IMR-90 (cell line): ENCODE results near the gene HEY2. TPM values are rescaled to one million over a fixed set of nuclear protein-coding genes. Genes with fewer than 3 reads are reported as not detected.

ENCODE experiments used
- ATAC-seq: fragments of 200-7000 bp; cut with Tn5 transposase; 2 replicates; pipeline ENCODE4 v1.9.1; 2020; ENCODE audit warnings: low read depth, mild to moderate bottlenecking, moderate library complexity
- BruUV-seq: library from RNA; stranded (reverse); fragments of 400-500 nt; replicated peaks from 2 replicates; lab custom pipeline; 2021; lab: Mats Ljungman, UMichigan
- CTCF ChIA-PET: fragments of 300-600 bp; formaldehyde crosslinking; extraction: SDS; loops from one replicate; lab custom pipeline; 2021; ENCODE audit warnings: antibody characterized with exemption; lab: Yijun Ruan, JAX
- POLR2A ChIA-PET: fragments of 300-600 bp; sonication (Branson Sonifier 250); formaldehyde crosslinking; loops from one replicate; lab custom pipeline; 2022; ENCODE audit warnings: antibody characterized with exemption; ENCODE audit not compliant: unreplicated experiment; lab: Charles Lee
- DNase-seq: peaks from one replicate; pipeline ENCODE4 v3.0.0; 2013
- H2AFZ ChIP-seq: replicated peaks from 2 replicates; pipeline ENCODE3; 2013; ENCODE audit warnings: low read length, mild to moderate bottlenecking; ENCODE audit not compliant: poor library complexity
- H2AK5ac ChIP-seq: 2 replicates; pipeline ENCODE4 v1.6.1; 2013; ENCODE audit warnings: low read depth, low read length, inconsistent platforms
- H2AK9ac ChIP-seq: replicated peaks from 2 replicates; pipeline ENCODE3; 2013; ENCODE audit warnings: mild to moderate bottlenecking, low read depth, low read length, moderate library complexity; ENCODE audit not compliant: poor library complexity
- H2BK120ac ChIP-seq: 2 replicates; pipeline ENCODE4 v1.6.1; 2013; ENCODE audit warnings: low read depth, low read length, inconsistent platforms
- H2BK15ac ChIP-seq: 3 replicates; pipeline ENCODE4 v1.6.1; 2013; ENCODE audit warnings: low read depth, low read length, inconsistent platforms
- H2BK20ac ChIP-seq: 2 replicates; pipeline ENCODE4 v1.6.1; 2013; ENCODE audit warnings: low read depth, mild to moderate bottlenecking, inconsistent platforms, low read length, moderate library complexity
- H2BK5ac ChIP-seq: 2 replicates; pipeline ENCODE4 v1.6.1; 2013; ENCODE audit warnings: mild to moderate bottlenecking, low read depth, low read length, inconsistent platforms; ENCODE audit not compliant: poor library complexity, severe bottlenecking
- H3K14ac ChIP-seq: replicated peaks from 2 replicates; pipeline ENCODE4 v1.6.1; 2013; ENCODE audit warnings: low read depth, low read length, inconsistent platforms
- H3K18ac ChIP-seq: 2 replicates; pipeline ENCODE4 v1.6.1; 2013; ENCODE audit warnings: low read depth, low read length, control low read depth
- H3K23ac ChIP-seq: 2 replicates; pipeline ENCODE4 v1.6.1; 2013; ENCODE audit warnings: low read depth, low read length, inconsistent platforms
- H3K27ac ChIP-seq: 2 replicates; pipeline ENCODE4 v1.5.1; 2013; ENCODE audit warnings: mild to moderate bottlenecking, control low read depth, low read length; ENCODE audit not compliant: insufficient read depth
- H3K27me3 ChIP-seq: 2 replicates; pipeline ENCODE4 v1.6.1; 2013; ENCODE audit warnings: low read length; ENCODE audit not compliant: control insufficient read depth, insufficient read depth
- H3K36me3 ChIP-seq: 2 replicates; pipeline ENCODE4 v1.6.1; 2013; ENCODE audit warnings: low read length, mixed read lengths; ENCODE audit not compliant: control insufficient read depth, insufficient read depth
- H3K4ac ChIP-seq: 2 replicates; pipeline ENCODE4 v1.6.1; 2013; ENCODE audit warnings: low read depth, low read length, inconsistent platforms
- H3K4me1 ChIP-seq: 2 replicates; pipeline ENCODE4 v1.6.1; 2013; ENCODE audit warnings: low read length, mixed read lengths; ENCODE audit not compliant: control insufficient read depth, insufficient read depth
- H3K4me2 ChIP-seq: 2 replicates; pipeline ENCODE4 v1.6.1; 2013; ENCODE audit warnings: low read depth, mild to moderate bottlenecking, control low read depth, low read length, moderate library complexity
- H3K4me3 ChIP-seq: 2 replicates; pipeline ENCODE4 v1.5.1; 2013; ENCODE audit warnings: low read depth, mild to moderate bottlenecking, control low read depth, low read length, moderate library complexity; ENCODE audit not compliant: insufficient read depth
- H3K56ac ChIP-seq: 2 replicates; pipeline ENCODE4 v1.6.1; 2013; ENCODE audit warnings: low read length, inconsistent platforms; ENCODE audit not compliant: insufficient read depth; ENCODE audit errors: extremely low read depth
- H3K79me1 ChIP-seq, 2 experiments: 2 replicates each; pipeline ENCODE4 v1.6.1; 2013; ENCODE audit warnings: low read length in 2 of 2, inconsistent platforms in 1 of 2, low read depth in 1 of 2
- H3K9ac ChIP-seq: 2 replicates; pipeline ENCODE4 v1.6.1; 2013; ENCODE audit warnings: low read depth, low read length, control low read depth
- H3K9me1 ChIP-seq: 2 replicates; pipeline ENCODE4 v1.6.1; 2013; ENCODE audit warnings: low read length, inconsistent platforms; ENCODE audit not compliant: insufficient read depth
- H3K9me3 ChIP-seq: 2 replicates; pipeline ENCODE4 v1.6.1; 2013; ENCODE audit warnings: low read length; ENCODE audit not compliant: control insufficient read depth, insufficient read depth
- H4K20me1 ChIP-seq: 2 replicates; pipeline ENCODE4 v1.6.1; 2013; ENCODE audit warnings: low read length, inconsistent platforms; ENCODE audit not compliant: insufficient read depth
- H4K5ac ChIP-seq: 2 replicates; pipeline ENCODE4 v1.6.1; 2013; ENCODE audit warnings: mild to moderate bottlenecking, low read depth, low read length, control low read depth
- H4K8ac ChIP-seq, 2 experiments: 2 replicates each; pipeline ENCODE4 v1.6.1; 2013; ENCODE audit warnings: low read depth in 2 of 2, low read length in 2 of 2, control low read depth in 1 of 2, inconsistent platforms in 1 of 2
- H4K91ac ChIP-seq: 2 replicates; pipeline ENCODE4 v1.6.1; 2013; ENCODE audit warnings: low read depth, low read length, inconsistent platforms; ENCODE audit not compliant: insufficient read depth
- BHLHE40 ChIP-seq: fragments of 150-350 bp; IDR thresholded peaks from 2 replicates; pipeline ENCODE4 v1.6.1; 2016; ENCODE audit warnings: mild to moderate bottlenecking, low read depth, low read length
- CEBPB ChIP-seq: IDR thresholded peaks from 2 replicates; pipeline ENCODE4 v1.6.1; 2012; ENCODE audit warnings: low read depth, low read length, improper control_type of control experiment
- CTCF ChIP-seq: conservative IDR thresholded peaks from 2 replicates; pipeline ENCODE4 v1.5.1; 2012; ENCODE audit warnings: mild to moderate bottlenecking, low read depth, low read length, improper control_type of control experiment
- FOS ChIP-seq: fragments of 150-350 bp; IDR thresholded peaks from 2 replicates; pipeline ENCODE4 v1.6.1; 2016; ENCODE audit warnings: low read depth, low read length
- MAZ ChIP-seq: IDR thresholded peaks from 2 replicates; pipeline ENCODE4 v1.6.1; 2012; ENCODE audit warnings: low read depth, mild to moderate bottlenecking, low read length, improper control_type of control experiment, moderate library complexity, borderline replicate concordance
- MXI1 ChIP-seq: IDR thresholded peaks from 2 replicates; pipeline ENCODE4 v1.6.1; 2012; ENCODE audit warnings: low read depth, mild to moderate bottlenecking, low read length, moderate library complexity, borderline replicate concordance
- NFE2L2 ChIP-seq: fragments of 150-350 bp; IDR thresholded peaks from 2 replicates; pipeline ENCODE4 v1.6.1; 2016; ENCODE audit warnings: low read depth, mild to moderate bottlenecking, low read length
- POLR2A ChIP-seq: IDR thresholded peaks from 2 replicates; pipeline ENCODE4 v1.6.1; 2012; ENCODE audit warnings: mild to moderate bottlenecking, low read depth, low read length
- RAD21 ChIP-seq: IDR thresholded peaks from 2 replicates; pipeline ENCODE4 v1.6.1; 2012; ENCODE audit warnings: low read length, improper control_type of control experiment
- dilution Hi-C: fragments of 300-500 bp; cut with HindIII; formaldehyde crosslinking; loops from one replicate; pipeline ENCODE4 v1.14.3; 2018; ENCODE audit warnings: low sequenced_read_pairs; ENCODE audit not compliant: unreplicated experiment
- in situ Hi-C: fragments of 300-500 bp; cut with MboI; formaldehyde crosslinking; loops from 3 replicates; pipeline ENCODE4 v1.14.3; 2019; ENCODE audit warnings: low sequenced_read_pairs, inconsistent platforms, mixed read lengths
- intact Hi-C: fragments of 100-400 bp; cut with micrococcal nuclease; formaldehyde crosslinking; loops from 2 replicates; pipeline ENCODE4 v1.10.0; 2022
- polyA plus RNA-seq, 3 experiments: library from polyadenylated mRNA; depleted of rRNA; stranded (reverse); fragments of >200 nt; gene quantifications; 2 replicates each; pipeline ENCODE4 v1.2.3, GENCODE V29; 2012; ENCODE audit warnings: low replicate concordance in 1 of 3
- total RNA-seq: library from RNA; depleted of rRNA; stranded (reverse); fragments of >200 nt; gene quantifications from 2 replicates; pipeline ENCODE4 v1.2.3, GENCODE V29; 2012
- TF ChIP-seq, protein P1 (sequence below): fragments of 150-350 bp; IDR thresholded peaks from 2 replicates; pipeline ENCODE4 v1.6.1; 2017; ENCODE audit warnings: mild to moderate bottlenecking, antibody characterized with exemption, low read length, low read depth

Gene HEY2
- total and polyA plus RNA-seq, 2 of the 4 experiments (the other 2 are of a cell fraction): not detected

- Histone ChIP-seq H2BK20ac (no peak overlapping the region), H2AK5ac (no peak overlapping the region), H3K4ac (no peak overlapping the region), H3K4me3 (no peak overlapping the region), H3K4me2 (0 out of 2 replicates have a peak overlapping the region, but pooled peaks have one; percentile 24), H3K23ac (no peak overlapping the region), H3K18ac (no peak overlapping the region), H3K9ac (no peak overlapping the region), H3K36me3 (0 out of 2 replicates have a peak, but pooled peaks cover 1% of the 10 kb centered on the region), H3K14ac (no peak overlapping the region), H4K20me1 (no peaks in the 10 kb centered on the region), H2BK120ac (no peak overlapping the region), H3K27ac (no peak overlapping the region), H3K56ac (no peak overlapping the region), H3K9me1 (peaks cover 7% of the 10 kb centered on the region), H3K79me1 (peaks cover 2 to 16% of the 10 kb centered on the region in 2 experiments; a peak in 3 of 4 replicates), H4K5ac (no peak overlapping the region), H4K91ac (no peak overlapping the region), H4K8ac (no peak overlapping the region), H3K4me1 (peaks cover 9% of the 10 kb centered on the region), H2AK9ac (no peak overlapping the region), H3K9me3 (no peaks in the 10 kb centered on the region), H2BK5ac (no peak overlapping the region), H2AFZ (no peak overlapping the region), H3K27me3 (no peaks in the 10 kb centered on the region), H2BK15ac (no peak overlapping the region)
- no TSS peak for BruUV-seq
- intact Hi-C loops: no loop called here
- TF ChIP-seq CEBPB: no peak
- no peak for TF ChIP-seq MXI1
- no peak for TF ChIP-seq MAZ
- no peak for TF ChIP-seq FOS
- TF ChIP-seq NFE2L2: no peak
- TF ChIP-seq BHLHE40: no peak
- TF ChIP-seq, protein P1, sequence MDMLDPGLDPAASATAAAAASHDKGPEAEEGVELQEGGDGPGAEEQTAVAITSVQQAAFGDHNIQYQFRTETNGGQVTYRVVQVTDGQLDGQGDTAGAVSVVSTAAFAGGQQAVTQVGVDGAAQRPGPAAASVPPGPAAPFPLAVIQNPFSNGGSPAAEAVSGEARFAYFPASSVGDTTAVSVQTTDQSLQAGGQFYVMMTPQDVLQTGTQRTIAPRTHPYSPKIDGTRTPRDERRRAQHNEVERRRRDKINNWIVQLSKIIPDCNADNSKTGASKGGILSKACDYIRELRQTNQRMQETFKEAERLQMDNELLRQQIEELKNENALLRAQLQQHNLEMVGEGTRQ: no peak
- TF ChIP-seq CTCF: no peak
- no peak for TF ChIP-seq POLR2A
- no peak for TF ChIP-seq RAD21
- no peak for DNase-seq
- ChIA-PET CTCF (no interaction called here), POLR2A (no interaction called here)
- ATAC-seq: no peak
- in situ Hi-C loops: no loop called here
- dilution Hi-C loops: no loop called here
Measured at GRCh38 chr6:125804264-125804663, 54.8 kb downstream of the HEY2 start.
